MM.1S (cell line): ENCODE measurements around the gene PDX1.

ENCODE experiments used
- DNase-seq: peaks from one replicate; pipeline ENCODE4 v3.0.0-alpha.2; 2015
- H2AFZ ChIP-seq: fragments of 300-600 bp; sonication (generic); 2 replicates; pipeline ENCODE4 v1.6.0; 2016; ENCODE audit warnings: antibody characterized with exemption, low read length
- H3F3A ChIP-seq: fragments of 300-600 bp; sonication (generic); 2 replicates; pipeline ENCODE4 v1.6.1; 2016; ENCODE audit warnings: mild to moderate bottlenecking, antibody characterized with exemption, low read length, moderate library complexity, mixed read lengths; ENCODE audit not compliant: insufficient read depth
- H3K27ac ChIP-seq: fragments of 300-600 bp; sonication (generic); 2 replicates; pipeline ENCODE4 v1.5.1; 2016; ENCODE audit warnings: mild to moderate bottlenecking, low read length
- H3K27me3 ChIP-seq: fragments of 300-600 bp; sonication (generic); replicated peaks from 2 replicates; pipeline ENCODE4 v1.6.0; 2016; ENCODE audit warnings: low read length; ENCODE audit not compliant: insufficient read depth
- H3K36me3 ChIP-seq: fragments of 300-600 bp; sonication (generic); replicated peaks from 2 replicates; pipeline ENCODE4 v1.6.1; 2016; ENCODE audit warnings: mild to moderate bottlenecking, low read length, mixed read lengths; ENCODE audit not compliant: insufficient read depth
- H3K4me1 ChIP-seq: fragments of 300-600 bp; sonication (generic); 2 replicates; pipeline ENCODE4 v1.6.1; 2016; ENCODE audit warnings: low read length, mixed read lengths
- H3K4me2 ChIP-seq: fragments of 300-600 bp; sonication (generic); 2 replicates; pipeline ENCODE4 v1.6.0; 2016; ENCODE audit warnings: low read depth, low read length
- H3K4me3 ChIP-seq: fragments of 300-600 bp; sonication (generic); 2 replicates; pipeline ENCODE4 v1.5.1; 2016; ENCODE audit warnings: low read length, mixed read lengths
- H3K79me2 ChIP-seq: fragments of 300-600 bp; sonication (generic); 2 replicates; pipeline ENCODE4 v1.6.1; 2016; ENCODE audit warnings: mixed run types, low read length, mixed read lengths
- H3K9ac ChIP-seq: fragments of 300-600 bp; sonication (generic); 2 replicates; pipeline ENCODE4 v1.6.1; 2016; ENCODE audit warnings: low read length, mixed read lengths
- H3K9me2 ChIP-seq: fragments of 300-600 bp; sonication (generic); replicated peaks from 2 replicates; pipeline ENCODE4 v1.6.1; 2016; ENCODE audit warnings: mild to moderate bottlenecking, low read length, mixed read lengths; ENCODE audit not compliant: insufficient read depth
- H3K9me3 ChIP-seq: fragments of 300-600 bp; sonication (generic); replicated peaks from 2 replicates; pipeline ENCODE4 v1.6.1; 2016; ENCODE audit warnings: mild to moderate bottlenecking, low read length, mixed read lengths; ENCODE audit not compliant: insufficient read depth
- H4K20me1 ChIP-seq: fragments of 300-600 bp; sonication (generic); 2 replicates; pipeline ENCODE4 v1.6.1; 2016; ENCODE audit warnings: mild to moderate bottlenecking, low read length, moderate library complexity, mixed read lengths; ENCODE audit not compliant: insufficient read depth
- EZH2 ChIP-seq: fragments of 300-600 bp; sonication (generic); optimal IDR thresholded peaks from 2 replicates; pipeline ENCODE3; 2017; ENCODE audit warnings: low read depth, mild to moderate bottlenecking, antibody characterized with exemption, low read length, mixed read lengths

Gene PDX1

GRCh38 chr13:27973961-27974662 is 54.3 kb downstream of the PDX1 start:
- H4K20me1 ChIP-seq = no peaks in the 10 kb centered on the region
- H3F3A ChIP-seq = no peaks in the 10 kb centered on the region
- no peaks in the 10 kb centered on the region for H3K9me3 ChIP-seq
- no peak for TF ChIP-seq EZH2
- H3K9ac ChIP-seq = no peak overlapping the region
- no peak for DNase-seq
- no peaks in the 10 kb centered on the region for H3K36me3 ChIP-seq
- H2AFZ ChIP-seq = no peak overlapping the region
- H3K4me1 ChIP-seq = no peaks in the 10 kb centered on the region
- peaks cover 11% of the 10 kb centered on the region for H3K27me3 ChIP-seq
- no peaks in the 10 kb centered on the region for H3K9me2 ChIP-seq
- no peaks in the 10 kb centered on the region for H3K79me2 ChIP-seq
- H3K4me2 ChIP-seq = no peak overlapping the region
- no peak overlapping the region for H3K27ac ChIP-seq
- H3K4me3 ChIP-seq = no peak overlapping the region
